Suprapubic skin (tissue), 4 donors: ENCODE measurements around the gene AGPAT2. TPM values are rescaled to one million over a fixed set of nuclear protein-coding genes. Genes with fewer than 3 reads are reported as not detected.
A peak's percentile ranks its signal among the peaks of the same experiment; 100 is the strongest.

Experiments
- DNase-seq, 2 donors: peaks; one replicate each; pipeline ENCODE4 v3.0.0-alpha.2; 2019; ENCODE audit warnings: low spot score in 2 of 2
- H3K27ac ChIP-seq: fragments of 200-600 bp; sonication (generic); one replicate; pipeline ENCODE4 v1.5.1; 2019
- H3K27me3 ChIP-seq: fragments of 200-600 bp; sonication (generic); one replicate; pipeline ENCODE4 v1.5.1; 2019
- H3K36me3 ChIP-seq: fragments of 200-600 bp; sonication (generic); one replicate; pipeline ENCODE4 v1.5.1; 2019
- H3K4me1 ChIP-seq: fragments of 200-600 bp; sonication (generic); one replicate; pipeline ENCODE4 v1.5.1; 2019
- H3K4me3 ChIP-seq: fragments of 200-600 bp; sonication (generic); one replicate; pipeline ENCODE4 v1.5.1; 2019; ENCODE audit warnings: mild to moderate bottlenecking
- H3K9me3 ChIP-seq: fragments of 200-600 bp; sonication (generic); one replicate; pipeline ENCODE4 v1.5.1; 2019
- CTCF ChIP-seq, 2 donors: fragments of 200-600 bp in 1 of 2; fragments of 450-650 bp in 1 of 2; sonication (generic) in 1 of 2; IDR thresholded peaks; one replicate each; pipeline ENCODE4 v1.5.1; 2016 to 2019; ENCODE audit warnings: antibody characterized with exemption in 2 of 2, mild to moderate bottlenecking in 1 of 2, moderate library complexity in 1 of 2
- EP300 ChIP-seq: sonication (generic); formaldehyde crosslinking; IDR thresholded peaks from one replicate; pipeline ENCODE4 v1.6.1; 2017; ENCODE audit warnings: antibody characterized with exemption
- POLR2A ChIP-seq, 2 donors: fragments of 450-650 bp; IDR thresholded peaks; one replicate each; pipeline ENCODE4 v1.6.1; 2017; ENCODE audit warnings: antibody characterized with exemption in 2 of 2, mild to moderate bottlenecking in 2 of 2, moderate library complexity in 2 of 2
- POLR2AphosphoS5 ChIP-seq, 3 donors: sonication (generic); formaldehyde crosslinking; IDR thresholded peaks; one replicate each; pipeline ENCODE4 v1.6.1; 2017; ENCODE audit warnings: antibody characterized with exemption in 3 of 3
- WGBS: methylation state at CpG from one replicate; pipeline ENCODE4 v1.1.5; 2018; 5-methylcytosine and 5-hydroxymethylcytosine counted together
- total RNA-seq, 4 donors: library from RNA; depleted of rRNA; stranded (reverse); fragments of >200 nt; gene quantifications; one replicate each; pipeline ENCODE4 v1.1.0, GENCODE V29; 2016

Gene AGPAT2
- total RNA-seq = 10 to 100 TPM; 43.5 to 73.2 (median 63.5) TPM

- H3K9me3 ChIP-seq = no peaks in the 10 kb centered on the region
- no peaks in the 10 kb centered on the region for H3K36me3 ChIP-seq
- peaks cover 32% of the 10 kb centered on the region for H3K4me1 ChIP-seq
- DNase-seq = peak; percentile 86 to 88
- H3K27ac ChIP-seq = peak within 1 kb of the TSS; percentile 93
- no peaks in the 10 kb centered on the region for H3K27me3 ChIP-seq
- peak within 1 kb of the TSS; percentile 89 for H3K4me3 ChIP-seq
- 0% methylated on average over 7 of the region's 106 CpGs for WGBS
- no peak for TF ChIP-seq CTCF (IDR thresholded peaks at IDR 0.05)
- no peak for TF ChIP-seq EP300
- TF ChIP-seq POLR2AphosphoS5 (IDR thresholded peaks at IDR 0.05) = peak in 1 of 3 donors; percentile 22
- TF ChIP-seq POLR2A (IDR thresholded peaks at IDR 0.05) = peak in 1 of 2 donors; percentile 22
Measured at GRCh38 chr9:136686794-136687711, at the start of gene AGPAT2. Gene AGPAT2 (minus strand): TSS chr9:136687457. CDS start chr9:136687357, 100 bp downstream.

DNA sequence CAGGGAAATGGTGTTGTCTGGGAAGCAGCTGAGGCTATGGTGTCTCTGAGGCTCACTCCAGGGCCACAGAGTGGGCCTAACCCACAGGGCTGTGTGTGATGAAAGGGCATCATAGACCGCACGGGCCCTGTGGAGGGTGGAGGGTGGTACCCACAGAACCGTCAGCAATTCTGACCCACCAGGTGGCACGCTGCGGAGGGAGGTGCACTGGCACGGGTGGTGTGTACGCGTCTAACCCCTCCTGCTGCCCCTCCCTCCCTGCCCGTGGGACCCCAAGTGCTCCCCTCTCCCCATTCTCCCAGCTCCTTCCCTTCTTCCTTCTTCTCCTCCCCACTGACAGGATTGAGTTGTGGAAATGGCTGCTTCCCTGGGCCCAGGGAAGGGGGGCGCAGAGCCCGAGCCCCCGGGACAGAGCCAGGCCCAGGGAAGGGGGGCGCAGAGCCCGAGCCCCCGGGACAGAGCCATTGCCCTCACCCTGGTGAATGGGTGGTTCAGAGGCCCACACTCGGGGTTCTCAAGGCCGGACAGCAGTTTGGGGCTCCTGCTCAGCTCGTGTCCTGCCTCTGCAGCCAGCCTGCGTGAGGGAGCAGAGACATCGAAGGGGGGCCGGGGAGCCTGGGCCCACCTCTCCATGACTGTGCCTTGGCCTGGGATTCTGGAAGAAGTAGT is 48.7 kb upstream of the AGPAT2 start:
- Histone ChIP-seq H3K27ac (no peak overlapping the region), H3K4me1 (peaks cover 3% of the 10 kb centered on the region), H3K27me3 (peaks cover 27% of the 10 kb centered on the region), H3K4me3 (no peak overlapping the region), H3K9me3 (no peaks in the 10 kb centered on the region), H3K36me3 (no peaks in the 10 kb centered on the region)
- WGBS = 86% methylated on average over 11 of the region's 21 CpGs
- no peak for DNase-seq
- TF ChIP-seq POLR2A (IDR thresholded peaks at IDR 0.05) (no peak), EP300 (no peak), POLR2AphosphoS5 (IDR thresholded peaks at IDR 0.05) (no peak), CTCF (IDR thresholded peaks at IDR 0.05) (no peak)

- H3K27me3 ChIP-seq = peaks cover 17% of the 10 kb centered on the region
- H3K9me3 ChIP-seq = no peaks in the 10 kb centered on the region
- 84% methylated on average over 9 of the region's 12 CpGs for WGBS
- H3K4me3 ChIP-seq = no peak overlapping the region
- H3K27ac ChIP-seq = no peak overlapping the region
- DNase-seq = no peak
- TF ChIP-seq CTCF (IDR thresholded peaks at IDR 0.05) (no peak), POLR2AphosphoS5 (IDR thresholded peaks at IDR 0.05) (no peak), POLR2A (IDR thresholded peaks at IDR 0.05) (no peak), EP300 (no peak)
- no peaks in the 10 kb centered on the region for H3K36me3 ChIP-seq
- no peaks in the 10 kb centered on the region for H3K4me1 ChIP-seq
Measured at GRCh38 chr9:136734837-136735496, 47.7 kb upstream of the AGPAT2 start.

DNA sequence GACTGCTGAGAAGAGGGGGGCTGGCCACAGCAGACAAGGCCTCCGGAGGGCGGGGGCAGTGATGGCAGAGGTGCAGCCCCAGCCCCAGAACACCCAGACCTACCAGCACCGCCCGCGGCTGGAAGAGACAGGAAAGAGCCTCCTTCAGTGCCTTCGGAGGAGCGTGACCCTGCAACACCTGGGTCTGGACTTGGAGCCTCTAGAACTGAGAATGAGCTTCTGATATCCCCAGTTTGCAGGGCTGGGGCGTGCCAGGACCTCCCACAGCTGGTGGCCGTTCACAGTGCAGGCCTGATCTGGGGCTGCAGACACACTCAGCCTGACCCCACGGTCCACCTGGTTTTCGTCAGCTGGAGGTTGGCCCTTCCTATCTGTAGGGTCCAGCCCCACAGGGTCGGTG is 46.4 kb upstream of the AGPAT2 start:
- 73% methylated on average over 12 of the region's 12 CpGs for WGBS
- DNase-seq = no peak
- H3K36me3 ChIP-seq = no peaks in the 10 kb centered on the region
- no peaks in the 10 kb centered on the region for H3K9me3 ChIP-seq
- H3K4me1 ChIP-seq = peaks cover 11% of the 10 kb centered on the region
- no peak overlapping the region for H3K27ac ChIP-seq
- TF ChIP-seq EP300 (no peak), CTCF (IDR thresholded peaks at IDR 0.05) (no peak), POLR2A (IDR thresholded peaks at IDR 0.05) (no peak), POLR2AphosphoS5 (IDR thresholded peaks at IDR 0.05) (no peak)
- H3K4me3 ChIP-seq = no peak overlapping the region
- H3K27me3 ChIP-seq = peaks cover 4% of the 10 kb centered on the region
